MM.1S (cell line): Measurements from ENCODE around the gene CEACAM20.
"Not testable (repeated sequence)": the region's sequence is repeated elsewhere in the genome, so short reads cannot be mapped to it uniquely, and the experiment has no call there.

Source experiments
- DNase-seq: peaks from one replicate; pipeline ENCODE4 v3.0.0-alpha.2; 2015
- H2AFZ ChIP-seq: fragments of 300-600 bp; sonication (generic); 2 replicates; pipeline ENCODE4 v1.6.0; 2016; ENCODE audit warnings: antibody characterized with exemption, low read length
- H3F3A ChIP-seq: fragments of 300-600 bp; sonication (generic); 2 replicates; pipeline ENCODE4 v1.6.1; 2016; ENCODE audit warnings: mild to moderate bottlenecking, antibody characterized with exemption, low read length, moderate library complexity, mixed read lengths; ENCODE audit not compliant: insufficient read depth
- H3K27ac ChIP-seq: fragments of 300-600 bp; sonication (generic); 2 replicates; pipeline ENCODE4 v1.5.1; 2016; ENCODE audit warnings: mild to moderate bottlenecking, low read length
- H3K27me3 ChIP-seq: fragments of 300-600 bp; sonication (generic); replicated peaks from 2 replicates; pipeline ENCODE4 v1.6.0; 2016; ENCODE audit warnings: low read length; ENCODE audit not compliant: insufficient read depth
- H3K36me3 ChIP-seq: fragments of 300-600 bp; sonication (generic); replicated peaks from 2 replicates; pipeline ENCODE4 v1.6.1; 2016; ENCODE audit warnings: mild to moderate bottlenecking, low read length, mixed read lengths; ENCODE audit not compliant: insufficient read depth
- H3K4me1 ChIP-seq: fragments of 300-600 bp; sonication (generic); 2 replicates; pipeline ENCODE4 v1.6.1; 2016; ENCODE audit warnings: low read length, mixed read lengths
- H3K4me2 ChIP-seq: fragments of 300-600 bp; sonication (generic); 2 replicates; pipeline ENCODE4 v1.6.0; 2016; ENCODE audit warnings: low read depth, low read length
- H3K4me3 ChIP-seq: fragments of 300-600 bp; sonication (generic); 2 replicates; pipeline ENCODE4 v1.5.1; 2016; ENCODE audit warnings: low read length, mixed read lengths
- H3K79me2 ChIP-seq: fragments of 300-600 bp; sonication (generic); 2 replicates; pipeline ENCODE4 v1.6.1; 2016; ENCODE audit warnings: mixed run types, low read length, mixed read lengths
- H3K9ac ChIP-seq: fragments of 300-600 bp; sonication (generic); 2 replicates; pipeline ENCODE4 v1.6.1; 2016; ENCODE audit warnings: low read length, mixed read lengths
- H3K9me2 ChIP-seq: fragments of 300-600 bp; sonication (generic); replicated peaks from 2 replicates; pipeline ENCODE4 v1.6.1; 2016; ENCODE audit warnings: mild to moderate bottlenecking, low read length, mixed read lengths; ENCODE audit not compliant: insufficient read depth
- H3K9me3 ChIP-seq: fragments of 300-600 bp; sonication (generic); replicated peaks from 2 replicates; pipeline ENCODE4 v1.6.1; 2016; ENCODE audit warnings: mild to moderate bottlenecking, low read length, mixed read lengths; ENCODE audit not compliant: insufficient read depth
- H4K20me1 ChIP-seq: fragments of 300-600 bp; sonication (generic); 2 replicates; pipeline ENCODE4 v1.6.1; 2016; ENCODE audit warnings: mild to moderate bottlenecking, low read length, moderate library complexity, mixed read lengths; ENCODE audit not compliant: insufficient read depth
- CTCF ChIP-seq: fragments of 300-600 bp; sonication (generic); IDR thresholded peaks from 2 replicates; pipeline ENCODE4 v1.5.1; 2016; ENCODE audit warnings: antibody characterized with exemption, low read length, mixed read lengths
- EZH2 ChIP-seq: fragments of 300-600 bp; sonication (generic); optimal IDR thresholded peaks from 2 replicates; pipeline ENCODE3; 2017; ENCODE audit warnings: low read depth, mild to moderate bottlenecking, antibody characterized with exemption, low read length, mixed read lengths
- EZH2phosphoT487 ChIP-seq: fragments of 300-600 bp; sonication (generic); IDR thresholded peaks from 2 replicates; pipeline ENCODE4 v1.6.1; 2018; ENCODE audit warnings: antibody characterized with exemption, low read length

Gene CEACAM20

GRCh38 chr19:44540736-44541135, 11.3 kb upstream of the CEACAM20 start:
- no peaks in the 10 kb centered on the region for H3K4me1 ChIP-seq
- TF ChIP-seq EZH2 (no peak), EZH2phosphoT487 (no peak), CTCF (no peak)
- DNase-seq = no peak
- H3F3A ChIP-seq = no peaks in the 10 kb centered on the region
- H3K4me2 ChIP-seq = no peak overlapping the region
- H3K27me3 ChIP-seq = peaks cover under 1% of the 10 kb centered on the region; the same call in 1 of the 2 replicates
- H3K9me2 ChIP-seq = no peaks in the 10 kb centered on the region
- no peak overlapping the region for H3K9ac ChIP-seq
- H2AFZ ChIP-seq = no peak overlapping the region
- H3K9me3 ChIP-seq = no peaks in the 10 kb centered on the region
- H3K27ac ChIP-seq = no peak overlapping the region
- H3K4me3 ChIP-seq = no peak overlapping the region
- H3K79me2 ChIP-seq = no peaks in the 10 kb centered on the region
- H3K36me3 ChIP-seq = no peaks in the 10 kb centered on the region
- no peaks in the 10 kb centered on the region for H4K20me1 ChIP-seq

GRCh38 chr19:44539991-44540390, 10.5 kb upstream of the CEACAM20 start:
- Histone ChIP-seq H2AFZ (no peak overlapping the region), H3K9ac (no peak overlapping the region), H3K4me1 (no peaks in the 10 kb centered on the region), H3K9me2 (no peaks in the 10 kb centered on the region), H3K4me3 (no peak overlapping the region), H3K36me3 (no peaks in the 10 kb centered on the region), H3K27ac (no peak overlapping the region), H4K20me1 (no peaks in the 10 kb centered on the region), H3K79me2 (no peaks in the 10 kb centered on the region), H3K9me3 (no peaks in the 10 kb centered on the region), H3K27me3 (peaks cover 2% of the 10 kb centered on the region; the same call in 1 of the 2 replicates), H3F3A (no peaks in the 10 kb centered on the region), H3K4me2 (no peak overlapping the region)
- no peak for DNase-seq
- no peak for TF ChIP-seq CTCF

- no peak overlapping the region for H2AFZ ChIP-seq
- no peaks in the 10 kb centered on the region for H3K9me2 ChIP-seq
- no peaks in the 10 kb centered on the region for H3K9me3 ChIP-seq
- H3F3A ChIP-seq = no peaks in the 10 kb centered on the region
- H4K20me1 ChIP-seq = no peaks in the 10 kb centered on the region
- no peak for DNase-seq
- no peaks in the 10 kb centered on the region for H3K4me1 ChIP-seq
- H3K4me2 ChIP-seq = no peak overlapping the region
- H3K27ac ChIP-seq = no peak overlapping the region
- no peak for TF ChIP-seq EZH2phosphoT487
- TF ChIP-seq CTCF = no peak
- no peak for TF ChIP-seq EZH2
- no peaks in the 10 kb centered on the region for H3K79me2 ChIP-seq
- H3K36me3 ChIP-seq = no peaks in the 10 kb centered on the region
- H3K27me3 ChIP-seq = peaks cover 2% of the 10 kb centered on the region; the same call in 1 of the 2 replicates
- H3K4me3 ChIP-seq = no peak overlapping the region
- no peak overlapping the region for H3K9ac ChIP-seq
Measured at GRCh38 chr19:44539236-44539826, 9.9 kb upstream of the CEACAM20 start.

GRCh38 chr19:44535361-44535760, 5.9 kb upstream of the CEACAM20 start:
- DNase-seq = not testable (repeated sequence)

More at GRCh38 chr19:44535361-44535760, 5.9 kb upstream of the CEACAM20 start:
- not testable (repeated sequence) for H3K27ac ChIP-seq, H3K27me3 ChIP-seq, H3K36me3 ChIP-seq, H4K20me1 ChIP-seq, H2AFZ ChIP-seq, H3K9me3 ChIP-seq, H3K4me3 ChIP-seq, H3F3A ChIP-seq, H3K9me2 ChIP-seq, H3K4me1 ChIP-seq, H3K9ac ChIP-seq, H3K4me2 ChIP-seq, H3K79me2 ChIP-seq
